Uterus (tissue), 4 donors: Measurements from ENCODE around the gene SLX4IP. TPM values are rescaled to one million over a fixed set of nuclear protein-coding genes. Genes with fewer than 3 reads are reported as not detected.

Experiments
- DNase-seq, 2 donors: peaks; one replicate each; pipeline ENCODE4 v3.0.0-alpha.2; 2019 to 2020
- H3K27ac ChIP-seq, 2 donors: fragments of 200-600 bp; sonication (generic); 1 replicate in 1 of 2; 2 replicates in 1 of 2; pipeline ENCODE4 v1.5.1; 2016 to 2018
- H3K27me3 ChIP-seq, 2 donors: fragments of 200-600 bp; sonication (generic); one replicate each; pipeline ENCODE4 v1.5.1; 2018 to 2019; ENCODE audit warnings: control low read depth in 1 of 2
- H3K36me3 ChIP-seq, 2 donors: fragments of 200-600 bp; sonication (generic); one replicate each; pipeline ENCODE4 v1.5.1; 2019; ENCODE audit warnings: control low read depth in 1 of 2
- H3K4me1 ChIP-seq, 2 donors: fragments of 200-600 bp; sonication (generic); one replicate each; pipeline ENCODE4 v1.5.1; 2018 to 2019; ENCODE audit warnings: control low read depth in 1 of 2
- H3K4me3 ChIP-seq, 2 donors: fragments of 200-600 bp; sonication (generic); 1 replicate in 1 of 2; 2 replicates in 1 of 2; pipeline ENCODE4 v1.5.1; 2018 to 2019; ENCODE audit warnings: mild to moderate bottlenecking in 1 of 2
- H3K9me3 ChIP-seq, 2 donors: fragments of 200-600 bp; sonication (generic); one replicate each; pipeline ENCODE4 v1.5.1; 2019; ENCODE audit warnings: control low read depth in 1 of 2
- CTCF ChIP-seq, 4 experiments: fragments of 200-600 bp in 2 of 4; fragments of 450-650 bp in 2 of 4; sonication (generic) in 2 of 4; IDR thresholded peaks; one replicate each; pipeline ENCODE4 v1.5.1; 2016 to 2019; ENCODE audit warnings: antibody characterized with exemption in 4 of 4, mild to moderate bottlenecking in 2 of 4, moderate library complexity in 1 of 4
- POLR2A ChIP-seq, 2 donors: fragments of 450-650 bp; IDR thresholded peaks; one replicate each; pipeline ENCODE4 v1.6.1; 2016; ENCODE audit warnings: antibody characterized with exemption in 2 of 2, mild to moderate bottlenecking in 1 of 2, moderate library complexity in 1 of 2
- intact Hi-C: fragments of 100-400 bp; cut with DNase I; formaldehyde crosslinking; loops from one replicate; pipeline ENCODE4 v1.15.1; 2023; ENCODE audit warnings: low total_unique reads
- total RNA-seq, 4 donors: library from RNA; depleted of rRNA in 3 of 4; stranded (reverse); fragments of >200 nt in 3 of 4; gene quantifications; one replicate each; pipeline versions ENCODE4 v1.1.0 to v1.2.4, GENCODE V29; 2014 to 2023
- donor health status: DM: yes; HTN: yes; CAD: no.

The SLX4IP gene
- total RNA-seq, 4 donors from 2014 or later, result 0.51 to 7.1 (median 2.0) TPM

- H3K27ac ChIP-seq, result no peak overlapping the region
- no peaks in the 10 kb centered on the region for H3K4me1 ChIP-seq
- no peaks in the 10 kb centered on the region for H3K27me3 ChIP-seq
- H3K36me3 ChIP-seq, result no peaks in the 10 kb centered on the region
- no peak overlapping the region for H3K4me3 ChIP-seq
- intact Hi-C loops, result no loop called here
- DNase-seq, result no peak
- no peak for TF ChIP-seq CTCF (IDR thresholded peaks at IDR 0.05)
- TF ChIP-seq POLR2A (IDR thresholded peaks at IDR 0.05), result no peak
- no peaks in the 10 kb centered on the region for H3K9me3 ChIP-seq
Observed at GRCh38 chr20:10449270-10449669, 14.2 kb downstream of the SLX4IP start.

- Histone ChIP-seq H3K4me1 (no peaks in the 10 kb centered on the region), H3K4me3 (no peak overlapping the region), H3K27ac (no peak overlapping the region), H3K27me3 (no peaks in the 10 kb centered on the region), H3K9me3 (no peaks in the 10 kb centered on the region), H3K36me3 (no peaks in the 10 kb centered on the region)
- no peak for DNase-seq
- intact Hi-C loops, result no loop called here
- TF ChIP-seq POLR2A (IDR thresholded peaks at IDR 0.05), result no peak
- no peak for TF ChIP-seq CTCF (IDR thresholded peaks at IDR 0.05)
Observed at GRCh38 chr20:10453241-10453640, 18.1 kb downstream of the SLX4IP start.

DNA sequence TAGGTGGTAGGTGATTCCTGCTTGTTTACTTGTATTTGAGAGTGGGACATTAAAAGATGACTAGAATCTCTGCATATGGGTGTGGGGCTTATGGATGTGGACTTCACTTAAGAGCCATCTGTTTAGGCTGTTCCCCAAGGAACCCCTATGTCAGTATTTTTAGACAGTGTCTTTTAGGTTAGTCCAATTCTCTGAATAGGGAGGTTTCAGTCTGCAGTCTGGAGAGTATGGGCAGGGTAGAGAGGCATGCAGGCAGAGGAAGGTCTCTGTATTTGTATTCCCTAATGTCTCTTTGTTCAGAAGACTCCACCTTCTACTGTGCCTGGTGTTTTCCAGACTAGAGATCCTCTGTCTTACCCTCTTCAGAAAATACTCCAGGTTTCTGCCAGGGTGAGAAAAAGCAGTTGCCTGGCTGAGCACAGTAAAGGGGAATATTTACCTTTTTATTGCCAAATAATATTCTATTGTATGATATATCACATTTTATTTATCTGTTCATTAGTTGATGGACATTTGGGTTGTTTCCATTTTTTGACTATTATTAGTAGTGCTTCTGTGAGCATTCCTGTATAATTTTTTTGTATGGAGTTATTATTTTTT, 19.1 kb downstream of the SLX4IP start:
- no peaks in the 10 kb centered on the region for H3K27me3 ChIP-seq
- intact Hi-C loops, result no loop called here
- no peaks in the 10 kb centered on the region for H3K9me3 ChIP-seq
- TF ChIP-seq CTCF (IDR thresholded peaks at IDR 0.05) (no peak), POLR2A (IDR thresholded peaks at IDR 0.05) (no peak)
- no peaks in the 10 kb centered on the region for H3K4me1 ChIP-seq
- no peak overlapping the region for H3K4me3 ChIP-seq
- DNase-seq, result no peak
- no peaks in the 10 kb centered on the region for H3K36me3 ChIP-seq
- no peak overlapping the region for H3K27ac ChIP-seq

DNA sequence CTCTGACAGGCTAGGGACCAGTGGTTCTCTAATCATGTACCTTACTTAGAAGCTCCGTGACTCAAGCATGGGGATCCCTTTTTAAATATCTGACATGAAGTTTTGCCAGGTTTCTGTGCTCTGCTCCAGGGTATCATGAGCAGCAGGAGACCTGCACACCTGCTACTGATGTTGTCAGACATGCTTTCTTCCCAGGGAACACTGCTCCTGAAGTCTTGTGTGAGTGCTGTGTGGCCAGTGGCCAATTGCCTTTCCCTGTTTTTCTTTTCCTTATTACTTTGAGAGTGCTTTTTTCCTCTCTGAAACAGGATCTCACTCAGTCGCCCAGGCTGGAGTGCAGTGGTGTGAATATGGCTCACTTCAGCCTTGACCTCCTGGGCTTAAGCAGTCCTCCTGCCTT, 26.4 kb downstream of the SLX4IP start:
- no peaks in the 10 kb centered on the region for H3K9me3 ChIP-seq
- H3K4me3 ChIP-seq, result no peak overlapping the region
- TF ChIP-seq POLR2A (IDR thresholded peaks at IDR 0.05), result no peak
- no peak for TF ChIP-seq CTCF (IDR thresholded peaks at IDR 0.05)
- H3K27ac ChIP-seq, result no peak overlapping the region
- DNase-seq, result no peak
- no peaks in the 10 kb centered on the region for H3K4me1 ChIP-seq
- no peaks in the 10 kb centered on the region for H3K36me3 ChIP-seq
- intact Hi-C loops, result no loop called here
- no peaks in the 10 kb centered on the region for H3K27me3 ChIP-seq

DNA sequence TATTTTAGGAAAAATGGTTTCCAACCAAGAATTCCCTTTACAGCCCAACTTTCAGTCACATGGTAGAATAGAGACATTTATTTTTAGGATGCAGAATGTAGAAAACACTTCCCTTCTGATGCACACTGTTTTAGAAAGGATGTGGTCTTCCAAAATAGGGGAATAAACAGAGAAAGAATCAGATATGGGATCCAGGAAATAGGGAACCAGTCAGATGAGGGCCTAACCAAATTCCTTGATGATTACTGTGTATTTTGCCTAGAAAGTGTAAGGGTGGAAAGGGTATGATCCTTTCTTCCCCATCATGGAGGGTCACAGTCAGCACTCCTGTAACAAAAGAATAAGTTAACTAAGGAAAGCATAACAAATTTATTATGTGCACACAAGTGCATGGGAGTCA, 27.4 kb downstream of the SLX4IP start:
- Histone ChIP-seq H3K9me3 (no peaks in the 10 kb centered on the region), H3K27me3 (no peaks in the 10 kb centered on the region), H3K36me3 (no peaks in the 10 kb centered on the region), H3K4me1 (no peaks in the 10 kb centered on the region), H3K27ac (no peak overlapping the region), H3K4me3 (no peak overlapping the region)
- no peak for TF ChIP-seq POLR2A (IDR thresholded peaks at IDR 0.05)
- no peak for TF ChIP-seq CTCF (IDR thresholded peaks at IDR 0.05)
- intact Hi-C loops, result no loop called here
- no peak for DNase-seq
